ENCODE data around the gene MARCHF4.

DNA sequence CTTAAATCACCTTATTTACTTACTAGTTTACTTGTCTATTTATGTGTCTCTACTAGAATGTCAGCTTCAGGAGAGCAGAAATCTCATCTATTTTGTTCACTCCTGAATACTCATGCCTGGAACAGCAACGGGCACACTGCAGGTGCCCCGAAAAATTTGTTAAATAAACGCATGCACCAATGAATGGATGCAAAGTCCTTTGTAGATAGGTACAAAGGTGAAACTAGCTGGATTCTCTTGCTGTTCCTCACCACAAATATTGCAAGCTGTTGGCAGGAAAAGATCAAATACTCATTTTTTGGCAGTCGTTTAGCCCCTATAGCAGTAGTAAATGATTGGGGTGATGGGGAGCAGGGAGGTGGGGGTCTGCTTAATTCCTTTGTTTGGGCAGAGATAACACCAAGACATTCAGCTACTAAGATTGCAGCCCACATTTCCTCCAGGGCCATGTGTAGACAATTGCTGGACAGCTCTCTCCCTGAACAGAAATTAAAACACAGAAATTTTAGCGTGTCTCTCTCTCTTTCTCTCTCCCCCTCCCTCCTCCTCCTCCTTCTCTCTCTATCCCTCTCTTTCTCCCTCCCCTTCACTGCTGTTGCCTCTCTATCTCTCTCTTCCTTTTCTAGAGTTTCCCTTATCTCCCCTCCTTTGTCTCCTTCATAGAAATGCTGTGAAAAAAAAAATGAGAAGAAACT lies 5.4 kb downstream of the MARCHF4 start:
- TF ChIP-seq POLR2A (IDR thresholded peaks at IDR 0.05) = no peak
- TF ChIP-seq, protein P1, sequence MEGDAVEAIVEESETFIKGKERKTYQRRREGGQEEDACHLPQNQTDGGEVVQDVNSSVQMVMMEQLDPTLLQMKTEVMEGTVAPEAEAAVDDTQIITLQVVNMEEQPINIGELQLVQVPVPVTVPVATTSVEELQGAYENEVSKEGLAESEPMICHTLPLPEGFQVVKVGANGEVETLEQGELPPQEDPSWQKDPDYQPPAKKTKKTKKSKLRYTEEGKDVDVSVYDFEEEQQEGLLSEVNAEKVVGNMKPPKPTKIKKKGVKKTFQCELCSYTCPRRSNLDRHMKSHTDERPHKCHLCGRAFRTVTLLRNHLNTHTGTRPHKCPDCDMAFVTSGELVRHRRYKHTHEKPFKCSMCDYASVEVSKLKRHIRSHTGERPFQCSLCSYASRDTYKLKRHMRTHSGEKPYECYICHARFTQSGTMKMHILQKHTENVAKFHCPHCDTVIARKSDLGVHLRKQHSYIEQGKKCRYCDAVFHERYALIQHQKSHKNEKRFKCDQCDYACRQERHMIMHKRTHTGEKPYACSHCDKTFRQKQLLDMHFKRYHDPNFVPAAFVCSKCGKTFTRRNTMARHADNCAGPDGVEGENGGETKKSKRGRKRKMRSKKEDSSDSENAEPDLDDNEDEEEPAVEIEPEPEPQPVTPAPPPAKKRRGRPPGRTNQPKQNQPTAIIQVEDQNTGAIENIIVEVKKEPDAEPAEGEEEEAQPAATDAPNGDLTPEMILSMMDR (IDR thresholded peaks at IDR 0.05) = no peak
